ENCODE results near the gene SRXN1.

The SRXN1 gene

DNA sequence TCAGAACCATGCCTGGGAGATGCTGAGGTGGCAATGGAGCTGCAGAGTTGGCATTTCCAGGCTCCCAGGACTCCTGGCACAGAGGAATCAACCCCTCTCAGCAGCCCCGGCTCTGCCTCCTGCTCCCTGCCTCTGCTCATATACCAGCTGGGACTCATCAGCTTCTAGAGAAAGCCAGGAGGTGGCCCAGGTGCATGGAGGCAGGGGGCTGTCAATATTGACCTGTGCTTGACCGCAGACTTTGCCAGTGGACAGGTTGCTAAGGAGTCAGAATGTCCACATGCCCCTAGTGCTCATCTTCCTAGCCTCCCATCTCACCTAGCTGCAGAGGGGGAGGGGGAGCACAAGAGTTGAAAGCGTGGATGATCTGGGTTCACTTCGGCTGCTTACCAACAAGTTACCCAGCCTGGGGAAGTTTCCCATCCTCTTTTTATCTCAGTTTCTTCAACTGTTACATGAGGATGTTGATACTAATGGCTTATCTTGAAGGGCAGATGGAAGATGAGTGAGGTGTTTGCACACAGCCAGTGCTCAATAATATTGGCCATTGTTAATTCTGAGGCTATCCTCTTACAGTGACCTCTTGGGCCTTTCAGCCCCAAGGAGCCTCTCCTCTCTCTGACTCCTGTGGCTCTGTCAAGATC is 31.8 kb upstream of the SRXN1 start:
- peaks cover 22% of the 10 kb centered on the region for H3K27me3 Mint-ChIP-seq

DNA sequence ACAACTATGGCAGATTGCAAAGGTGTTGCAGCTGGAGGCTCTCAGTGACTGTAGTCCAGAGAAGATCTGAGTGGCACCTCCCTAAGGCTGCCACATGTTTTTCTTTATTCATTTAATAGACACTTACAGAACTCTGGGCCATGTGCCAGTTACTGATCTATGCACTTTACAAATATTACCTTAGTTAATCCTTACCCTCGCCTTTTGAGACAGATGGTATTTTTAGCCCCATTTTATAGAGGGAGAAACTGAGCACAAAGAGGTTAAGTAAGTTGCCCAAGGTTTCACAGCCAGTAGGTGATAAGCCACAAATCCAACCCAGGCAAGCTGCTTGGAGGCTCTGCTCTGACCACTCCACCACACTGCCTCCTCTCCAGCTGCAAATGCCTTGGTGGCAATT is 29.1 kb upstream of the SRXN1 start:
- Mint-ChIP-seq H3K27me3 (peaks cover 23% of the 10 kb centered on the region), H3K4me1 (ENCODE audit: low read depth) (peaks cover 39% of the 10 kb centered on the region), H3K9me3 (no peaks in the 10 kb centered on the region), H3K36me3 (ENCODE audit: low read depth) (peaks cover 11% of the 10 kb centered on the region), H3K27ac (no peak overlapping the region), H3K4me3 (no peak overlapping the region)
- intact Hi-C loops (cut with micrococcal nuclease): no loop called here

More for the DNA sequence above, 31.8 kb upstream of the SRXN1 start:
- Mint-ChIP-seq H3K36me3 (ENCODE audit: low read depth) (peaks cover 18% of the 10 kb centered on the region), H3K27ac (no peak overlapping the region), H3K9me3 (no peaks in the 10 kb centered on the region), H3K4me1 (ENCODE audit: low read depth) (peaks cover 15% of the 10 kb centered on the region), H3K4me3 (no peak overlapping the region)
- intact Hi-C loops (cut with micrococcal nuclease): no loop called here

DNA sequence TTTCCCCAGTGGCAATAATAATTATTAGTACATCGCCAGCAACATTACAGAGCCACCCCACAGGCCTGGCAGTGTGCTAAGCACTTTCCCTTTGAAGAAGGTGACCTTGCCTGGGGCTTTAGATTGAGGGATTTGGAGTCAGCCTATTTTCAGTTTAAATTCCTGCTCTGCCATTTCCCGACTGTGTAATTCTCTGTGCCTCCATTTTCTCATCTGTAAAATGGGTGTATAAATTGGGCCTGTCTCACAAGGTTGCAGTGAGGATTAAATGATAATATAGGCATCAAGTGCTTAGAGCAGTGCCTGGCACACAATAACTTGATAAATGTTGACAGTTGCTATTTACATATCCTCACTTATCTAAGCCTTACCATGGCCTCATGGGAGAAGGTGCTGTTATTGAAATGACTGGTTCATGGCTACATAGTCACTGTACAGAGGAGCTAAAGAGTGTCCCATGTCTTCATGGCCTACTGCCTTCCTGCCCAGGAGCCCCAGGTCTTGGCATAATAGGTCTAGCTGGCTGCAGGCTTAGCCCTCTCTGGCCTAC is 27.7 kb upstream of the SRXN1 start:
- Mint-ChIP-seq H3K9me3 (no peaks in the 10 kb centered on the region), H3K36me3 (ENCODE audit: low read depth) (peaks cover 7% of the 10 kb centered on the region), H3K27me3 (peaks cover 20% of the 10 kb centered on the region), H3K27ac (no peak overlapping the region), H3K4me3 (no peak overlapping the region), H3K4me1 (ENCODE audit: low read depth) (peaks cover 52% of the 10 kb centered on the region)
- intact Hi-C loops (cut with micrococcal nuclease): no loop called here

DNA sequence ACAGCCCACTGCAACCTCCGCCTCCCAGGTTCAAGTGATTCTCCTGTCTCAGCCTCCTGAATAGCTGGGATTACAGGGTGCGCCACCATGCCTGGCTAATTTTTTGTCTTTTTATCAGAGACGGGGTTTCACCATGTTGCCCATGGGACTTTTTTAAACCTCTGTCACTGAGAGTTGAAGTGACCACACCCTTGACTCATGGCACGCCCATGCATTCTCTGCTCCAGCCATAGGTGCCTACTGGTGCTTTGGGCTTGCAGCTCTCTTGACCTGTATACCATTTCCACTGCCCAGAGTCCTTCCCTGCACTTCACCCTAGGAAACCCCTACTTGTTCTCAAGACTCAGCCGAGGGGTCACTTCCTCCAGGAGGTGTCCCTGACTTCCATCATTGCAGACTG is 25.0 kb upstream of the SRXN1 start:
- Mint-ChIP-seq H3K4me1 (ENCODE audit: low read depth) (peaks cover 72% of the 10 kb centered on the region), H3K4me3 (peak overlapping the region; percentile 27), H3K27me3 (peaks cover 44% of the 10 kb centered on the region), H3K36me3 (ENCODE audit: low read depth) (no peaks in the 10 kb centered on the region), H3K9me3 (no peaks in the 10 kb centered on the region), H3K27ac (no peak overlapping the region)
- intact Hi-C loops (cut with micrococcal nuclease): loop anchor here (5.0 kb wide), 1 partner anchor 49 kb away; no protein-coding TSS in a partner anchor

DNA sequence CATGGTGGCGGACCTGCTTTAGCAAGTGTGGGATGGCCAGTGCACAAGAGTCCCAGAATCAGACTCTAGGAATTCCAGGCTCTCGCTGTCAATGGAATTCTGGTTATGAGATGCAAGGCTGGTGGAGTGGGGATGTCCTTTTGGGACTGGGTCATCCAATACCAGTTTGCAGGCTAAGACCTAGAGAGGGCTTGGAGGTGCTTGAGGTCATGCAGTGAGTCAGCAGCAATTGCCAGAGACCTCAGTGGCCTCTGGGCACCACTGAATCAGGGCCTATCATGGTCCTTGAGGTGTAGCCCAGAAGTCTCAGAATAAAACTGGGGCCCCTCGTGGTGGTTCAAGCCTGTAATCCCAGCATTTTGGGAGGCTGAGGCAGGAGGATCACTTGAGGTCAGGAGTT is 24.0 kb upstream of the SRXN1 start:
- H3K4me1 Mint-ChIP-seq (ENCODE audit: low read depth): peaks cover 81% of the 10 kb centered on the region
- no peaks in the 10 kb centered on the region for H3K36me3 Mint-ChIP-seq (ENCODE audit: low read depth)
- H3K4me3 Mint-ChIP-seq: no peak overlapping the region
- H3K9me3 Mint-ChIP-seq: no peaks in the 10 kb centered on the region
- peaks cover 49% of the 10 kb centered on the region for H3K27me3 Mint-ChIP-seq
- intact Hi-C loops (cut with micrococcal nuclease): loop anchor here (5.0 kb wide), 1 partner anchor 50 kb away; no protein-coding TSS in a partner anchor
- H3K27ac Mint-ChIP-seq: no peak overlapping the region

DNA sequence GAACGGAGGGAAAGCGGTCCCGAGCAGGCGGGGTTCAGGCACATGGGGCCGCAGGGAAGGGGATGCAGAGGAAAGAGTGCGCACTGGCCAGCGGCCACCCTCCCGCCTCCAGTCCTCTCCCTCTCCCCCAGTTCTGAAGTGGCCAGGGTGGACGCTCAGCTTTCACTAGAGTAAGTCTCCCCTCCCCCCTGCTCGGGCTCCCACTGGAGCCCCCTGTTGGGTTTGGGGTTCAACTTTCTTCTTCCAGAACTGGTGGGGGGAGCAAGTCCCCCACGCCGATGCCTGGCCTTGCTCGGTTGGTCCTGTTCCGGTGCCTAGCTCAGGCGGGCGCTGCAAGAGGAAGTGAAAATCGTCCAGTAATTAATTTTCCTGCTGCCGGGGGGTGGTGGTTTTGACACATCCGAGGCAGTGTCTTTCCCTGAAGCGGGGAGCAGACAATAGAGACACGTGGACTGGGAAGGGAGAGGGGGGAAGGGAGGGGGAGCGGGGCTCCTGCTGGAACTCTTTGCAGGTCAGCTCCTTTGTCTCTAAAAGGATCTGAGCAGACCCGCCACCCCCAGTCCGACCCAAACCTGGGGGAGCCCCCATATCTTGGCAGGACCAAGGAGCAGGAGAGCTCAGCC is 23.4 kb upstream of the SRXN1 start:
- peaks cover 82% of the 10 kb centered on the region for H3K4me1 Mint-ChIP-seq (ENCODE audit: low read depth)
- H3K4me3 Mint-ChIP-seq: peak overlapping the region; percentile 67
- H3K27ac Mint-ChIP-seq: peak overlapping the region; percentile 17

DNA sequence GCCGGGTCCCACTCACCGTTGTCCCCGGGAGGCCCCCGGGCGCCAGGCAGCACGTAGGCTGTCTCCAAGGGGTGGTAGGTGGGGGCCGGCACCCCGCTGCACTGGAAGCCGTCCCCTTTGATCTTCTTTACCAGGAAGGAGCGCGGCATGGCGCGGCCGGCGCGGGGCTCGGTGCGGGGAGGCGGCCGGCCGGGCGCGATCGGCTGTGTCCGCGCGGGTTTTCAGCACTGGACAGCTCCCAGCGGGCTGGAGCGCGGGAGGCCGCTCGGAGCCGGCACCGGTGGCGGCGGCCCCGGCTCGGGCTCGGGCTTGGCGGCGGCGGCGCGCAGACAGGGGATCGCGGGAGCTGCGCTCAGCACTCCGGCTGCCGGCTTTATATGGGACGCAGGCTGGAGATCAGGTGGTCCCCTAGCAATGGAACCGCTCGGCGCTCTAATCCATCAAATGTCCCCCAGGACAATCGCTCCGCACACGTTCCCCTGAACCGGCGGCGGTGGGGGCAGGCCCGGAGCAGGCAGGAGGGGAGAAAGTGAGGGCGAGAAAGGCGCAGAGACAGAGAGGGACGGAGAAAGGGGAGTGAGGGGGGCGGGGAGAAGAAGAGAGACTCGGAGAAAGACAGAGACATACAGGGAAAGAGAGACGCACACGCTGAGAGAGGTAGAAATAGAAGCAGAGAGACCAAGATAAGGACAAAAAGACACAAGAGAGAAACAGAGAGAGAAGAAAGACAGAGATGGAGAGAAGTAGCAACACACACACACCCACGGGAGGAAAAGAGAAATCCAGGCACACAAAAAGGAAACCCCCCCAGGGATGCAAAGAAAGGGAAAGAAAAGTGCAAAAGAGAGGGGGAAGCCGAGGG is 22.7 kb upstream of the SRXN1 start, which contains the start of gene SCRT2:
Gene SCRT2 (minus strand): TSS at position 350 of the 862 bp plus-strand sequence. CDS start 201 bp downstream, at position 149.
- H3K4me3 Mint-ChIP-seq: peak within 1 kb of the TSS; percentile 67
- no peaks in the 10 kb centered on the region for H3K9me3 Mint-ChIP-seq
- H3K36me3 Mint-ChIP-seq (ENCODE audit: low read depth): peaks cover 5% of the 10 kb centered on the region
- peak within 1 kb of the TSS; percentile 17 for H3K27ac Mint-ChIP-seq
- H3K4me1 Mint-ChIP-seq (ENCODE audit: low read depth): peaks cover 79% of the 10 kb centered on the region
- H3K27me3 Mint-ChIP-seq: peaks cover 57% of the 10 kb centered on the region
- intact Hi-C loops (cut with micrococcal nuclease): loop anchor here (5.0 kb wide), 1 partner anchor 52 kb away; no protein-coding TSS in a partner anchor

More for the DNA sequence above, 23.4 kb upstream of the SRXN1 start:
- Mint-ChIP-seq H3K36me3 (ENCODE audit: low read depth) (peaks cover 2% of the 10 kb centered on the region), H3K9me3 (no peaks in the 10 kb centered on the region), H3K27me3 (peaks cover 54% of the 10 kb centered on the region)
- intact Hi-C loops (cut with micrococcal nuclease): loop anchor here (5.0 kb wide), 1 partner anchor 51 kb away; no protein-coding TSS in a partner anchor

DNA sequence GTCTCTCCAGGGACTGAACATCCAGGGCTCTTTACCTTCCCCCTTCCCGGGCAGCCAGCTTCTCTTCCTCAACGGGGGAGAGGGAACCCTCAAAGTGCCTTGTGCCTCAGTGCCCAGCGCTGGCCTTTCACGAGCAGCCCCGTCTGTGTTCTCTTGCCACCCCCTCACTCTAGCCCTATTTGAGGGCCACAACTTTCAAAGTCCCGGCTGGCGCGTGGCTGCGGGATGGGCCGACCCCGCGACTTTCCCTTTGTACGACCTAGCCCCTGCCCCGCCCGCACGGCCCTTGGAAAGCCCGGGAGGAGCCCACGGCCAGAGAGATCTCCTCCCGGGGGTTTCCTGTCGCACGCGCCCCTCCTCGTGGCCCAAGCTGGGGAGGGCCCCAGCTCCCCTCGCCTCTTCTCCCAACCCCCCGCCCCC is 22.0 kb upstream of the SRXN1 start:
- Mint-ChIP-seq H3K4me1 (ENCODE audit: low read depth) (peaks cover 77% of the 10 kb centered on the region), H3K9me3 (no peaks in the 10 kb centered on the region), H3K4me3 (peak overlapping the region; percentile 27), H3K27ac (no peak overlapping the region), H3K36me3 (ENCODE audit: low read depth) (peaks cover 5% of the 10 kb centered on the region), H3K27me3 (peaks cover 63% of the 10 kb centered on the region)
- intact Hi-C loops (cut with micrococcal nuclease): loop anchor here (5.0 kb wide), 1 partner anchor 52 kb away; no protein-coding TSS in a partner anchor

DNA sequence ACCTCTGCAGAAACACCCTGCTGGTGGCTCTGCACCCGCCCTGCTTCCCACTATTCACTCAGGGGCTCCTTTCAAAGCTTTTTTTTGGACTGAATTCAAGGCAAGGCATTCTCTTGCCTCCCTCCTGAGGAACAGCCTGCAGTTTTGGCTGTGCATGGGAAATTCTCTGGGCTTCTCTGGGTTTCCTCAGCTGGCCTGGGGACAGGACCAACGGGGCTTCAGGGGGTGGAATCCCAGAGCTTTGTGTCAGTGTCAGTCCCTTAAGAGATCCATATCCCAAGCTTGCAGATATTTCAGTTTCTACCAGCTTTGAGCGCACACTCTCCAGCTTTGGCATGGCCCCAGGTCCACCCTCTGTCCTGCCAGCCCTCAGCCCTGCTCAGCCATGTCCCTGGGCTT is 20.6 kb upstream of the SRXN1 start:
- peaks cover 64% of the 10 kb centered on the region for H3K27me3 Mint-ChIP-seq
- H3K36me3 Mint-ChIP-seq (ENCODE audit: low read depth): peaks cover 5% of the 10 kb centered on the region
- intact Hi-C loops (cut with micrococcal nuclease): no loop called here
- peaks cover 76% of the 10 kb centered on the region for H3K4me1 Mint-ChIP-seq (ENCODE audit: low read depth)
- H3K4me3 Mint-ChIP-seq: no peak overlapping the region
- H3K27ac Mint-ChIP-seq: no peak overlapping the region
- no peaks in the 10 kb centered on the region for H3K9me3 Mint-ChIP-seq

DNA sequence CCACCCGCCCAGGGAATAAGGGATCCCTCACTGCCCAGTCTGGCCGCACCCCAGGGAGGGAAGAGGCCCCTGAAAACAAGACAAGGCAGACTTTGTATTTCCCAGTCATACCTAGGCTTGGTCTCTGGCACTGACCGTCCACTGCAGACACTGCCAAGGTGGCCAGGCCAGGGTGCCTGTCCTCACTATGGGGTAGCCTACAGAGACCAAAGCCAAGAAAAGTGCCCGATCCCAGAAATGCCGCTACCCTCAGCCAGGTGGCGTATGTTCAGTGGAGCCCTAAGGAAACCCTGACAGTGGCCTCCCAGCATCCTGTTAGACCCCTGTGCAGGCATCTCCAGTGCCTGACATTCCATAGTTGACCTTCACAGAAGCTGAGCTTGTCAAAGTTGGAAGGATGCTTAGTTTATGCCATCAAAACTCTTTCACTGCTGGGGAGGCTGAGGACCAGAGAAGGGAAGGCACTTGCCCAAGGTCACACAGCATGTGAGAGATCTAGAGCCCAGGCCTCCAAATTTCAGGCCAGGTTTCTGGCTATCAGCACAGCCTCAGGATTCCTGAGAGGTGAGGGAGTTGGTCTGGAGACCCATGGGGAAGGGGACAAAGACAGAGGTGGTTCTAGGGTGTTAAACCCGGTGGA is 20.1 kb upstream of the SRXN1 start:
- intact Hi-C loops (cut with micrococcal nuclease): no loop called here
- Mint-ChIP-seq H3K27me3 (peaks cover 65% of the 10 kb centered on the region), H3K27ac (no peak overlapping the region)

DNA sequence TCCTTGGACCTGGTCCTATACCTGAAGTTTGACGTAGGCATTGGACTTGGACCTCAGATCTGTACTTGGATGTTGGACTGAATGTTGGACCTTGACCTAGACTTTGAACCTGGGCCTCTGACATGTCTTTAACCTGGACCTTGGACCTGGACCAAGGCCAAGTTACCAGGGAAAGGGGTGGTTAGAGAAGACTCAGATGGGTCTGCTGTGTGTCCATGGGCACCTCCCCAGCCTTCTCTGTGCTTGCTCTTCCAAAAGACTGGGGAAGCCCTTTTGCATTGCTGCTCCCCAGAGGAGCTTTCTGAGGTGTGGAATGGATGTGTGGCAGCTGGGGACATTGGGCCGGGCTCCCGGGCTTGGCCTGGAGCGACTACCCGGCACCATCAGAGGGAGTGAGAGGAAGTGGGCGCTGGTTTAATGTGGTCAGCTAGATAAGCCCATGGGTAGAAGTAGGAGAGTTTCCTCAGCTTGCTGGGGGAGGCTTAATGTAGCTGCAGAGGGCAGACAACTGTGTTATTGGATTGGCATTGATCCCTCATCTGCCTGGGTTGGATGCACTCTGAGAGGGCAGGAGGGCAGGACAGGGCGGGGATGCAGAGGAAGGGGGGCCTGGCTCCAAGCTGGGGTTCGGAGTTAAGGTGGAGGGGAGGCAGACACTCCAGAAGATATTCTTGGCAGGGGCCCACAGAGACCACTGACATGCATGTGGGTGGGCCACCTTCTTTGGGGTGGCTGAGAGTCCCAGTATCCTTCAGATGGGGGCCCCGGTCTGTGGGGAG is 18.4 kb upstream of the SRXN1 start:
- H3K9me3 Mint-ChIP-seq: no peaks in the 10 kb centered on the region
- peak overlapping the region; percentile 0 for H3K4me3 Mint-ChIP-seq
- peaks cover 5% of the 10 kb centered on the region for H3K36me3 Mint-ChIP-seq (ENCODE audit: low read depth)
- intact Hi-C loops (cut with micrococcal nuclease): no loop called here
- peaks cover 70% of the 10 kb centered on the region for H3K4me1 Mint-ChIP-seq (ENCODE audit: low read depth)
- peaks cover 61% of the 10 kb centered on the region for H3K27me3 Mint-ChIP-seq
- no peak overlapping the region for H3K27ac Mint-ChIP-seq

More for the DNA sequence above, 20.1 kb upstream of the SRXN1 start:
- peaks cover 72% of the 10 kb centered on the region for H3K4me1 Mint-ChIP-seq (ENCODE audit: low read depth)
- H3K36me3 Mint-ChIP-seq (ENCODE audit: low read depth): peaks cover 5% of the 10 kb centered on the region
- H3K4me3 Mint-ChIP-seq: peak overlapping the region; percentile 35
- H3K9me3 Mint-ChIP-seq: no peaks in the 10 kb centered on the region

DNA sequence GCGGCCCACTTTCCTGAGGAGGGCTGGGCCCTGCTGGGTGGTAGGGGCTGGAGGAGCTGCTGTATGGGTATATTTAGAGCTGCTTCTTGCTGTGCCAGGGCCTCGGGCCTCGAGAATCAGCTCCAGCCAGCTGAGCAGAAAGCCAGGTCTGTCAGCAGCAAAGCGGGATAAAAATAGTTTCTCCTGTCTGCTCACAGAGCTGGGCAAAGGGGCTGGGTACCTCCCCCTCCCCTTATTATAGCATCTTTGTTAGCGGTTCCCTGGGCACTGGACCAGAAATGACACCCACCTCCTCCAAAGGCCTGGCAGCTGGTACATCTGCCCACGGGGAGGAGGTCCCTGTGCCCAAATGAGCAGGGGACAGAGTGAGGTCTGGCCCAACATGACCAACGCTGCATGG is 16.6 kb upstream of the SRXN1 start:
- Mint-ChIP-seq H3K4me1 (ENCODE audit: low read depth) (peaks cover 67% of the 10 kb centered on the region), H3K4me3 (no peak overlapping the region), H3K27me3 (peaks cover 61% of the 10 kb centered on the region), H3K36me3 (ENCODE audit: low read depth) (peaks cover 5% of the 10 kb centered on the region), H3K9me3 (no peaks in the 10 kb centered on the region), H3K27ac (no peak overlapping the region)
- intact Hi-C loops (cut with micrococcal nuclease): no loop called here
